Heart right ventricle (tissue), 16 donors: Measurements from ENCODE around the gene COL6A3. TPM values are rescaled to one million over a fixed set of nuclear protein-coding genes. Genes with fewer than 3 reads are reported as not detected.

ENCODE experiments used
- ATAC-seq, 8 donors: fragments of 200-7000 bp; cut with Tn5 transposase; one replicate each; pipeline ENCODE4 v1.9.1; 2020; ENCODE audit warnings: mild to moderate bottlenecking in 8 of 8, moderate library complexity in 8 of 8, moderate number of reproducible peaks in 1 of 8
- DNase-seq, 2 donors: peaks; one replicate each; pipeline ENCODE4 v3.0.0-alpha.2; 2020
- H3K27ac ChIP-seq, 10 donors: fragments of 200-600 bp; sonication (generic) in 2 of 10; one replicate each; pipeline versions ENCODE4 v1.5.0 to v1.8.0; 2020 to 2022; ENCODE audit warnings: mild to moderate bottlenecking in 3 of 10
- H3K27me3 ChIP-seq, 7 donors: fragments of 200-600 bp; one replicate each; pipeline ENCODE4 v1.8.0; 2021 to 2022; ENCODE audit warnings: mild to moderate bottlenecking in 2 of 7
- H3K36me3 ChIP-seq, 9 donors: fragments of 200-600 bp; sonication (generic) in 1 of 9; one replicate each; pipeline versions ENCODE4 v1.5.0 to v1.8.0; 2020 to 2022; ENCODE audit warnings: mild to moderate bottlenecking in 2 of 9
- H3K4me1 ChIP-seq, 9 donors: fragments of 200-600 bp; sonication (generic) in 1 of 9; one replicate each; pipeline versions ENCODE4 v1.5.0 to v1.8.0; 2020 to 2022; ENCODE audit warnings: mild to moderate bottlenecking in 4 of 9
- H3K4me3 ChIP-seq, 10 donors: fragments of 200-600 bp; sonication (generic) in 2 of 10; one replicate each; pipeline versions ENCODE4 v1.5.0 to v1.8.0; 2020 to 2022; ENCODE audit warnings: mild to moderate bottlenecking in 7 of 10, moderate library complexity in 2 of 10
- H3K9me3 ChIP-seq, 11 donors: fragments of 200-600 bp in 10 of 11; sonication (generic) in 2 of 11; one replicate each; pipeline versions ENCODE4 v1.5.0 to v1.8.0; 2013 to 2022; ENCODE audit warnings: mild to moderate bottlenecking in 2 of 11, control low read depth in 1 of 11, moderate library complexity in 1 of 11
- CTCF ChIP-seq, 9 donors: fragments of 200-600 bp; sonication (generic) in 2 of 9; IDR thresholded peaks; one replicate each; pipeline versions ENCODE4 v1.5.0 to v1.8.0; 2021 to 2022; ENCODE audit warnings: antibody characterized with exemption in 9 of 9, mild to moderate bottlenecking in 5 of 9, moderate library complexity in 1 of 9
- WGBS, 2 donors: extraction: QIAGEN DNeasy Blood & Tissue Kit; methylation state at CpG; one replicate each; pipeline ENCODE4 v1.1.7; 2013; ENCODE audit warnings: inconsistent platforms in 1 of 2; 5-methylcytosine and 5-hydroxymethylcytosine counted together
- intact Hi-C, 10 donors: fragments of 100-400 bp; cut with DNase I; formaldehyde crosslinking; loops; one replicate each; pipeline versions ENCODE4 v1.11.1 to v1.14.2; 2022
- polyA plus RNA-seq, 2 donors: library from polyadenylated mRNA; stranded (reverse); fragments of 200-250 nt; gene quantifications; one replicate each; pipeline ENCODE4 v1.2.3, GENCODE V29; 2013
- total RNA-seq, 10 donors: library from RNA; stranded (reverse); fragmentation: NEBNext Ultra II Directional in 3 of 10; extraction: Animal tissue kit (Norgen Biotek cat#: 25700) in 3 of 10; gene quantifications; one replicate each; pipeline versions ENCODE4 v1.2.1 to v1.2.4, GENCODE V29; 2021 to 2023
- donor health status: Arrhythmogenic right ventricular cardiomyopathy.
- donor health status: ischemic (EF 13 %, LVEDD 7.1; RV severe dilation, severe dysfunction).
- donor health status: healthy with polysubstance abuse.
- donor health status: DM: no; HTN: yes; CAD: no.
- donor health status: DM: no; HTN: no; CAD: no.
- donor health status: ischemic (EF 25% LVEDD 6.9; RV normal size, moderate dysfunction).
- donor health status: ischemic (EF 25% LVEDD 5.7; RV mildly dilated, moderate dysfunction).
- donor health status: healthy.
- donor health status: DM: yes; HTN: yes; CAD: no.
- donor health status: Ischemic cardiomyopathy.
- donor health status: ischemic (EF 35%, LVEDD 5.7; RV mildly dilated, moderate dysfunction).
- donor health status: nonischemic (EF 11% LVEDD 7.7; RV severe dilation, severe dysfunction).
- donor health status: DM: yes; HTN: yes; CAD: no.
- donor health status: PGD.
- donor health status: ischemic (EF 29% LVEDD 5.4; RV normal size, mild dysfunction).
- donor health status: nonischemic (EF 23%, LVEDD 6.1; RV moderate dilation, normal function).

Gene COL6A3
- total and polyA plus RNA-seq, 12 donors: 27.7 to 222 (median 47.5) TPM

- Histone ChIP-seq H3K27me3 (no peaks in the 10 kb centered on the region), H3K9me3 (no peaks in the 10 kb centered on the region), H3K4me3 (no peak overlapping the region), H3K27ac (no peak overlapping the region), H3K36me3 (peaks cover 0 to 92% (median 7%) of the 10 kb centered on the region in 9 donors), H3K4me1 (peaks cover 0 to 9% (median 0%) of the 10 kb centered on the region in 9 donors)
- DNase-seq (no peak), ATAC-seq (no peak)
- WGBS, 2 donors: 90 to 91% methylated on average over 7 of the region's 7 CpGs
- intact Hi-C loops: no loop called here
- no peak for TF ChIP-seq CTCF (IDR thresholded peaks at IDR 0.05)
Observed at GRCh38 chr2:237337586-237337985, 76.4 kb downstream of the COL6A3 start.

DNA sequence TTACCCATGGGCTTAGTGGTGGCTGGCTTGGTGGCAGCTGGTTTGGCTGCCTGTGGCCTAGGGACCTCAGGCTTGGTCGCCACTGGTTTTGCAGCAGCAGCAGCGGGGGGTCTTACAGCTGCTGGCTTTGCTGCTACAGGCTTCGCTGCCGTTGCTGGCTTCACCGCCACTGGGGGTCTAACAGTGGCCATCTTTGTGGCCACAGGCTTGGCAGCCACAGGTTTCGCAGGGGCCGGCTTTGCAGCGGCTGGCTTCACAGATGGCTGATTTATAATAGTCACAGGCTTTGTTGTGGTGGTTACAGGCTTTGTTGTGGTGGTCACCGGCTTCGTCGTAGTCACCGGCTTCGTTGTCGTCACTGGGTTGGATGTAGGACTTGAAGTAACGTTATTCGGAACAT, 77.8 kb downstream of the COL6A3 start:
- DNase-seq (no peak), ATAC-seq (no peak)
- peaks cover 0 to 4% (median 0%) of the 10 kb centered on the region in 9 donors for H3K4me1 ChIP-seq
- peaks cover 0 to 85% (median 7%) of the 10 kb centered on the region in 9 donors for H3K36me3 ChIP-seq
- 95 to 98% methylated on average over 16 of the region's 16 CpGs for WGBS, 2 donors
- no peak overlapping the region for H3K4me3 ChIP-seq
- no peak overlapping the region for H3K27ac ChIP-seq
- intact Hi-C loops: no loop called here
- no peaks in the 10 kb centered on the region for H3K9me3 ChIP-seq
- no peak for TF ChIP-seq CTCF (IDR thresholded peaks at IDR 0.05)
- no peaks in the 10 kb centered on the region for H3K27me3 ChIP-seq

DNA sequence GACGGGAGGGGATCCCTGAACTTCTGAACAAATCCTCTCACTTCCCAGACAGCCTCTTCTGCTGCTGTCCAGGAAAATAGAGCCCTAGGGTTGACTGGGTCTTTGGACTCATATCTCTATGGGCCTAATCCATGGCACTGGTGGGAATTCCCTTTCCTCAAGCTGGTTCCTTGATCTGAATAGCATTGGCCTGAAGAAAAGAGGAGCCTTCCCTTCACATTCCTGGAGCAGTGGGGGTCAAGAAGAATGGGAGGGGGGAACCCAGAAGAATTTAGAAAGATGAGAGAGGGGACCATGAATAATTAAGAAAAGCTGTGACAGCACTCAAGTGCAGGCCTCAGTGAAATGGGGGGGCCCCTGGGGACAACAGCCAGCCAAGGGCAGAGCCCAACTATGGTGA, 80.2 kb downstream of the COL6A3 start:
- no peak for ATAC-seq

GRCh38 chr2:237330541-237330940, 83.4 kb downstream of the COL6A3 start:
- no peak overlapping the region for H3K27ac ChIP-seq
- H3K27me3 ChIP-seq: no peaks in the 10 kb centered on the region
- intact Hi-C loops: no loop called here
- no peak for TF ChIP-seq CTCF (IDR thresholded peaks at IDR 0.05)
- 62 to 79% methylated on average over 4 of the region's 4 CpGs for WGBS, 2 donors
- no peaks in the 10 kb centered on the region for H3K9me3 ChIP-seq
- peaks cover 0 to 27% (median 13%) of the 10 kb centered on the region in 9 donors for H3K4me1 ChIP-seq
- DNase-seq (no peak), ATAC-seq (no peak)
- no peak overlapping the region for H3K4me3 ChIP-seq
- peaks cover 0 to 50% (median 0%) of the 10 kb centered on the region in 9 donors for H3K36me3 ChIP-seq

More for the DNA sequence above, 80.2 kb downstream of the COL6A3 start:
- H3K4me1 ChIP-seq: peaks cover 0 to 4% (median 0%) of the 10 kb centered on the region in 9 donors
- intact Hi-C loops: no loop called here
- no peaks in the 10 kb centered on the region for H3K9me3 ChIP-seq
- TF ChIP-seq CTCF (IDR thresholded peaks at IDR 0.05): no peak
- H3K4me3 ChIP-seq: no peak overlapping the region
- WGBS, 2 donors: 92 to 100% methylated on average over 1 of the region's 1 CpG
- H3K27me3 ChIP-seq: no peaks in the 10 kb centered on the region
- H3K36me3 ChIP-seq: peaks cover 0 to 64% (median 0%) of the 10 kb centered on the region in 9 donors
- peak overlapping the region in 2 of 10 donors; percentile 7 to 18 for H3K27ac ChIP-seq
- DNase-seq: no peak
